AML-193 (cell line): ENCODE measurements around the gene LRP5.
A peak's percentile ranks its signal among the peaks of the same experiment; 100 is the strongest.

ENCODE experiments used
- DNase-seq, 2 experiments: peaks; one replicate each; lab custom pipeline; 2025; lab: John Stamatoyannopoulos, UW

The LRP5 gene

DNA sequence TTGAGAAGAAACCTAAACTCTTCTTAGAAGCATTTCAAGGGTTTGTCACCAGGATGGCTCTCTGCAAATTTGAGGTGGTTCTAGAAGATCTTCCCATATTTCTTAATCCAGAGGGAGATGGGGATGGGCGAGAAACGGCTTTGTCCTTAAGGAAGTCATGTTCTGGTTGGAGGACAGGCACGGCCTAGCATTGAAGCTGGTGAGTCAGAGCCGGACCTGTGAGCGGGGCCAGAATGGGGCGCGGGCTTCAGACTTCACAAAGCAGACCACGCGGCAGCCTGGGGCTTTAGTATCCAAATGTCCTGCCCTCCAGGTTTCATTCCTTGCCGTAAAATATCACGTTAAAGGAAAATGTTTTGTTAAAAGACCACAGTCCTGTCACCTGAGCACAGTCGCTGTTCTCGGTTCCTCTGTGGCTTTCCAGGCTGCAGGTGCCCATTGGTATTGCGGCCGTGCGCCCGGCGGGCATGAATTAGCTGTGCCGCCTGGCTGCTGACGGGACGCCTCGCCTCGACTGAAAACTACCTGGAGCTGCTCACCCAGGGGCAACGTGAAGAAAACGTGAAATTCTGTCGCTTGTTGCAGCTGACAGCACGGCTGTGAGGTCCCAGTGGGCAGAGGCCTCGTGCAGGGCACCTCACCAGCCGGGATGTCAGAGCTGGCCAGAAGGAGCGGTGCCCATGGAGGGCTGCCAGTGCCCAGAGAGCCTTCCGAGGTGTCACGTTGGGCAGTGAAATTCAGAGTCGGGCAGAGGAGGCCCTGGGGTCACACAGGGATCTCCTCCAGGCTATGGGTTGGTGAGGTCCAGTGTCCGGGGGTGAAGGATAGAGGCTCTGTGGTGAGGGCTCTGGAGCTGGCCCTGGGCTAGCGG, 59.0 kb downstream of the LRP5 start:
- DNase-seq = no peak

DNA sequence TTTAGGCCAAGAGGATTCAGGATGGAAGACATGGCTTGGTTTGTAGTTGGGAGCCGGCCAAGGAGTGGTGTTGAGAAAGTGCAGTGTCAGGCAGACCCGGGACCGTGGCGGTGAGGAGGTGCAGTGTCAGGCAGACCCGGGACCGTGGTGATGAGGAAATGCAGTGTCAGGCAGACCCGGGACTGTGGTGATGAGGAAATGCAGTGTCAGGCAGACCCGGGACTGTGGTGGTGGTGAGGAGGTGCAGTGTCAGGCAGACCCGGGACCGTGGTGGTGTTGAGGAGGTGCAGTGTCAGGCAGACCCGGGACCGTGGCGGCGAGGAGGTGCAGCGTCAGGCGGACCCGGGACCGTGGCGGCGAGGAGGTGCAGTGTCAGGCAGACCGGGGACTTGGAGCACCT, 59.7 kb downstream of the LRP5 start:
- no peak for DNase-seq

DNA sequence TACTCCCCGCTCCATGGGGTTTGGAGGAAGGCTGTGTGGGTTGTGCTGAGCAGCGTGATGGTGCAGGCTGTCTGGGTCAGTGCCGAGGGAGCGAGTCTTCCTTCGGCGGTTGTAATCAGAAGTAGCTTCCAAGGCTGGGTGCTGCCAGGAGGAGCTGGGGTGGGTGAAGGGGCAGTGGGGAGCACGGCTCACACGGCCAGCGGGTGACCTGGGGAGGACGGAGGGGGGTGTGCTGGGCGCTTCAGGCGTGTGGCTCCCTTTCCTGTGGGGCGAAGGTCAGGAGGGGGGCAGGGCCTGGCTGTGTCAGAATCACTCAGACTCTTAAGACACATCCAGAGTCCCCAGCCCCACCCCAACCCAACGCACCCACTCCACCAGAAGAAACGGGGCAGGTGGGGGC, 60.2 kb downstream of the LRP5 start:
- no peak for DNase-seq

DNA sequence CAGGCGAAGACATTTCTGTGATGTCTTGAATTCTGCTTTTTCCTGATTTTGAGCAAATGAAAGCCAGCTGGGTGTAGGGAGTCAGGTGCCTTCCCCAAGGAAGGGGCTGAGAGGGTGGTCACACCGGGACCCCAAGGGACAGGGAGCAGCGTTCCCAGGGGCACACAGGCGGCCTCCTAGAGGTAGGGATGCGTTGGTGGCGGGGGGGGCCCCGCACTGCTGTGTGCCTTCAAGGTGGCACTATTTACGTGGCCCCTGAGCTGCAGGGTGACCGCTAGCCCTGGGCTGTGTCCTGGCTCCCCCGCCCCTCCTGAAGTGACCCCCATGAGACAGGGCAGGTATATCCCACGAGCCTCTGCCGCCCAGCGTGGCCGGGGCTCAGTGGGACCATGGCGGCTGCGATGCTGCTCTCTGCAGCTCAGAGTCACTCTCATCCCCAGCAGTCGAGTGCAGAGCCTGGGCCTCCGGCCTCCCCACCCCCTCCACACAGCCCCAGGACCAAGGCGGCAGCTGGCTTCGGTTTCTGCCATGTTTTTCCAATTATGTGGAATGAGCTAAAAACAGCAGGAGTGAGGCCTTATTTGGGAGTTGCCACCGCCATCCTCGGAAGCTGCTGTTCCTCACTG, 60.9 kb downstream of the LRP5 start:
- no peak for DNase-seq

DNA sequence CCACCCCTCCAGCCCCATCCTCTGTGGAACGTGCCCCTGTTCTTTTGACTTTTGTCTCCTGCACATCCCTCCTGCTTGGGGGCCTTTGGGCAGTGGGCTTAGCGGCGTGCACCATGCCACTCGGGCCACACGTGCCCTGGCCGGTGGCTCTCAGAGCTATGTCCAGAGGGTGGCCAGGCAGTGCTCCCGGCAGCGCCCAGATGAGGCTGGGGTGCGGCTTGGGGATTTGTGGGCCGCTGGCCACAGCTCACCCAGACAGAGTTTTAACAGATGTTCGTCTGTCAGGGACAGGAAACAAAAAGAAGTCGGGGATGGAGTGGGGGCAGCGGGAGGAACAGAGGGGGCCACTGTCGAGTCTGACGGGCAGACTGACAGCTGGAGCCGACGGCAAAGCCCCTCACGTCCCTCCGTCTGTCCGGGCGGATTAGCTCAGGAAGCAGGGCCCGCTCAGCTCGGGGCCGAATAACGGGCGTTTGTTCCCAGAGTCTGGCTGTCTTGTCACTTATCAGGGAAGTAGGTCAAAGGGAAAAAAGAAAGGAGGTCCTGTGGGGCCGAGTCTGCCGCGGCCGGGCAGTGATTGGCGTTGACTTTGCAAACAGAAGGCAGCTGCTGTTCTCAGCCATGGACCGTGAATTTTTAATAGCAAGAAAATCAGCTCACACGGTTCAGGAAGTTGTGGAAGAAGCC, 61.6 kb downstream of the LRP5 start:
- DNase-seq = no peak

DNA sequence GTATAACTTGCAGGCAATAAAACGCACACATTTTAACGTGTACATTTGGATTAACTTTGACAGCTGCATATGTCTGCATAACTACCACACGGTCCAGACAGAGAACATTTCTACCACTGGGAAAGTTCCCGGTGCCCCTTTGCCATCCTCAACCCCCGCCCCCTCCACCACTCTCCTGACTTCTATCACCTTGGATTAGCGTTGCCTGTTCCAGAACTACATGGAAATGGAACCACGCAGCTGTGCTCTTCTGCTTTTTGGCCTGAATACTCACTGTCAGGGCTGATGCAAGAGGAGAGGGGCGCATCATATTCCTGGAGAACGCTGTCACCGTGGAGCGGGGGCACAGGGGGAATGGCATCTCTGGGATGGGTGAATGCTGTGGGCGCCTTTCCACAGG, 62.1 kb downstream of the LRP5 start:
- DNase-seq = no peak

DNA sequence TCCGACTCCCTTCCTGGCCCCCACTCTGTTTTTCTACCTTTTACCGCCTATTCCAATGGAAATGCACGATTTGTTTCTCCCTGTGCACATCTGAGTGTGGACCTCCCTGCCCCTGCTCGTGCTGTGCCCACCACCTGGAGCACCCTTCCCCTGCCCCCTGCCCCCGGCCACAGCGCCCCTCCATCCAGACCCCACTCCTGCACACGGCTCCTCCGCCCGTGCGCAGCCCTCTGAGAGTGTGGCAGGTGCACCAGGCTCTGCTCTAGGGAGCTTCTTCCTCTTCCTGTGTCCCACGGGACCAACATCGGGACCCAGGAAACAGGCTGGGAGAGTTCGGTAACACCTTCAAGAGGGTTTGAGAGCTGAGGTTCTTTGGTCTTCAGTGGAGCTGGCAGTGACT, 62.9 kb downstream of the LRP5 start:
- DNase-seq = no peak

DNA sequence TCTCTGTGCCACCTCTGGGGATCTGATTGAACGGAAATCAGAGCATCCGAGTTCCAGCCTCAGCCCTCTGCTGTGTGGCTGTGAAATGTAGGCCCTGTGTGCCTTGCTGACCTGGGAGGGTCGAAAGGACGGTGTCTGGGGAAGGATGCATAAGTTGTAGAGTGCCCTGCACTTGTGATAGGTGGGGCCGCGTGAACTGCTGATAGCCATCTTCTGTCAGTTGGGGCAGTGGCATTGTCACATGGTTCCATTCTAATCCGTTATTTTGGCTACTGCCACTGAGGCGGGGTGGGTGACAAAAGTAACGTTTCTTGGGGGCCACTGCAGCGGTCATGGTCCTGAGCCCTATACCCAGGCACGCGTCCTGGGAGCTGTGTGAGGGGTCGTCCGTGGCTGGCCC, 63.4 kb downstream of the LRP5 start:
- DNase-seq = no peak

DNA sequence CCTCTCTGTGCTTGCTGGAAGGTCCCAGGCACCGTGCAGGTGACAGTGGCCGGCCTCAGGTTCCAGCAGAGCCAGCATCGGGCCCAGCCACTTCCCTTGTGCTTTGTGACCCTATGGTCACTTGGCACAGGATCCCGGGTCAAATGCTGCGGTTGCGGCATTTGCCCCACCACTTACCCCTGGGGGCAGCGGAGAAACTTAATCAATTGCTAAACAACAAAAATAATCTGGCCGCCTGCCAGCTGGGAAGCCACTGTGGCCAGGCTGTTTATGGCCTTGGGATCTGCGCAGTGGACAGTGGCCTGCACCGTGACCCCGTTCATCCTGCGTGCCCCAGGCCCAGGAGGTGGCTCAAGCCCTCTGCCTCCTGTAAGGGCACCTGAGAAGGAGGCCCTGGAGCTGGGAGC, 65.0 kb downstream of the LRP5 start:
- no peak for DNase-seq

DNA sequence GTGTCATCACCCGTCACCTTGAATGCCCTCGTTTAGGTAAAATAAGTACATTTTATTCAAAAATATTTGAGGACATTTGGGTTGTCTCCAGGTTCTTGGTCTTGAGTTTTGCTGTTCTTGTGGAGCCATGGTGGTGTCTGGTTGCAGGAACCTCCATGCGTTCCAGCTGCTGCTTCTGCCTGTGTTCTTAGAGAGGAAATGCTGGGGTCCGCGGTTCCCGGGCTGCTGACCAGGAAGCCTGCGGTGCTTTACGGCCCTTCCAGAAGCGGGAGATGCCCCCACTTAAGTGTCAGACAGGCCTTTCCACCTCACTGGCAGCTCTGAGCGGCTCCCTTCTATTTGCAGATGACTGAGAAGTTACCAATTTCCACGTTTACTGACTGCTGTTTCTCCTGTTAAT, 66.8 kb downstream of the LRP5 start:
- no peak for DNase-seq

DNA sequence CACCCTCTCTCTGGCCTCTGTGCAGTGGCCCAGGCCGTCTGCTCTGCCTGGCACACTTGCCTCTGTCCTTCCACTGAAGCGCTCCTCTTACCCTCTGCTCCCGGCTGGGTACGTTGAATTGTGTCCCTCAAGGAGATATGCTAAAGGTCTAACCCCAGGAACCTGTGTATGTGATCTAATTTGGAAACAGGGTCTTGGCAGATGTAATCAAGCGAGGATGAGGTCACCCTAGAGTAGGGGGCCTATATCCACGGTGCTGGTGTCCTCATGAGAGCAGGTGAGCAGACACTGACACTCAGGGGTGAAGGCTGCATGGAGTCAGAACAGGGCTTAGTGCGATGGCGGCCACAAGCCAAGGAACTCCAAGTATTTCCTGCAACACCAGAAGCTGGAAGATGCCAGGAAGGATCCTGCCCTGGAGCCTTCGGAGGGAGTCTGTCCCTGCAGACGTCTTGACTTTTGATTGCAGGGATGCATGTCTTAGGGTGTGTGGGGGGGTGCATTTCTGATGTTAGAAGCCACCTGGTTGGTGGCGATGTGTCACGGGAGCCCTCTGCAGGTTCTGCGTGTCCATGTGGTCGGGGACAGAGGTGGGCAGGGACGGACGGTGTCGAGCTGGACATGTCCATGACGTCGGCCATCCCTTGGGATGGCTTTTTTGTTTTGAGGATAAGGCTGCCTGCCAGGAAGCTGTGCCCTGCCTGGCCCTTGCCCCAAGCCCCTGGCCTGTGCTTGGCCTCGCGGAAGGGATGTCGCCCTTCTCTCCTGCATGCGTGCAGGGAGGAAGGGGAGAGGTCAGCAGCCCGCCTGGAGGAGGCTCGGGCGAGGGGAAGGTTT, 68.6 kb downstream of the LRP5 start:
- DNase-seq = no peak

DNA sequence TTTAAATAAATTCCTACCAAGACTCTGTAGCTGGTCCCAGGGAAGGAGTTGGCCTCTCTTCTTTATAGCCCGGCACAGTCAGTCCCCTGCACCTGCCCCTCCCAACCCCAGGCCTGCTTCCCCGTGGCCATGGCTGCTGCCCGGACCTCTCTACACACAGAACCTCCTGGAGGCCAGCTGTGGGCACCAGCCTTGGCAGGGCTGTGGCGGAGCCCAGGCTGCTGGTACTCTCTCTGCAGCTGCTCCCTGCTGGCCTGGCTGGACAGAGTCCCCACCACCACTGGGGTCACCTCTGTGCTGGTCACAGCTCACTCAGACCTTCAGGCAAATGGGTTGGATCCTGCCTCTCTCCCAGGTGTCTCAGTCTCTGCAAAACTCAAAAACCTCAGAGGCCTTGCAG, 69.3 kb downstream of the LRP5 start:
- no peak for DNase-seq

DNA sequence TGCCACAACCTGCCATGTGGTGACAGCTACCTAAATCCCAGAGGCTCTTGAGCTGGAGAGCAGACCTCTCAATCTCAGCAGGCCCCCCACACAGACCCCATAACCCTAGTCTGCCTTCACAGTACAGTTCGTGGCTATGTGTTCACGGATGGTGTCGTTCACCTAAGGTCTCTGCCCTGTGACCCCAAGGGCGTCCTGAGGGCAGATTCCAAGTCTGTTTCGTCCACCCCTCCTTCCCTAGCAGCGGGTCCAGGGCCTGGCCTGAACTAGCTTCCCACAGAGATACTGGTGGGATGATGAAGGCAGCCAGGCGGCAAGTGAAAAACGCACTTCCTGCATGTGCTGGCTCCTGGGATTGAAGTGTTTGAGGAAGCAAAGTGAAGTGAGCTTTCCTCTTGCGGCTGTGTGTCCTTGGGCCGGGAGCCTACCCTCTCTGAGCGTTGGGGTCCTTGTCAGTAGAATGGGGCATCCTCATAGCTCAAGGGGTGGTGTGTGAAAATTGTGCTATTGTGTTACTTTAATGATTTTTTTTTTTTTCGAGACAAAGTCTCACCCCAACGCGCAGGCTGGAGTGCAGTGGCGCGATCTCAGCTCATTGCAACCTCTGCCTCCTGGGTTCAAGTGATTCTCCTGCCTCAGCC, 70.1 kb downstream of the LRP5 start:
- no peak for DNase-seq

DNA sequence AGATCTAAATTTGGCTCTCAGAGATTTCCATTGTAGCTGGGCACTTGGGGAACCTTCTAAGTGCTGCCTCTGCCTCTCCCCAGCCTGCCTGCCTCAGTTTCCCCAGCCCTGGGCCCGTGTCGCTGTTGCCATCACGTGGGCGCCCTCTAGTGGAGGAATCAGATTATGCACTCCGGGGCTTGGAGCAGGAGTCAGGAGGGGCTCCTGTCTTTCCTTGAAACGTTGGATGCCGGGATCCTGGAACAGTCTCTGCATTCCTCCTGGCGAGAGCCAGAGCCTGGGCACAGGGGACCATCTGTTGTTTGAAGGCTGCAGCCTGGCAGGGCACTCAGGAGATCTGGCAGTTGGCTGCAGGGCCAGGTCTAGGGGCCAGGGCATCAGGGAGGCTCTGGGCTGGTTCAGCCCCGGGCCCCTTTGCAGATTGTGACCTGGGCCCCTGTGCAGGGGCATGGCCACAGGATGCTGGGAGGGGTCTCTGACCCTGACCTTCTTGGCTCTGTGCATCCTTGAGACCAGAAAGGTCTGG, 71.6 kb downstream of the LRP5 start:
- DNase-seq = peak in 1 of 2 experiments; percentile 2

DNA sequence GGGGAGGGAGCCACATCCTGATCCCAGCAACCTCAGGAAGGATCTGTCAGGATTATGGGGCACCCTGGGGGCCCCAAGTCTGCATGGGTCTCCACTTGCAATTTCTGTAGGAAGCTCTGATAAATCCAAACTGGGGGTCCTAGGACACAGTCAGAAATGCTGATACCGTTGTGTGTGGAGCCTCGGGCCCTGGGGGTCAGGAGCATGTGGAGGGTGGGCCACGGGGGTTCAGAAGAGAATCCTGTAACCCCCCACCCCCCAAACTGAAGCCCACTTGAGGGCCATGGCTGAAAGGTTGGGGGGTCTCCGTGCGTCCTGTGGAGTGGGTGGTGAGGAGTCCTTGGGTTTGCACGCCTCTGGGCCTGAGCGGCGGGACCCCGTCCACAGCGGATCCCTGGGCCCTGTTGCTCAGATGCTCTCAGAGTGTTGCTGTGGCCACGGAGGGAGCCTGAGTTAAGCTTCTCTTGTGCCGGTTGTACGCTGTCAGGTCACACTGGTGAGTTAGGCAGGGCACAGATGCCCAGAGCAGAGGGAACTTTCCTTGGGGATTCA, 72.2 kb downstream of the LRP5 start:
- no peak for DNase-seq

DNA sequence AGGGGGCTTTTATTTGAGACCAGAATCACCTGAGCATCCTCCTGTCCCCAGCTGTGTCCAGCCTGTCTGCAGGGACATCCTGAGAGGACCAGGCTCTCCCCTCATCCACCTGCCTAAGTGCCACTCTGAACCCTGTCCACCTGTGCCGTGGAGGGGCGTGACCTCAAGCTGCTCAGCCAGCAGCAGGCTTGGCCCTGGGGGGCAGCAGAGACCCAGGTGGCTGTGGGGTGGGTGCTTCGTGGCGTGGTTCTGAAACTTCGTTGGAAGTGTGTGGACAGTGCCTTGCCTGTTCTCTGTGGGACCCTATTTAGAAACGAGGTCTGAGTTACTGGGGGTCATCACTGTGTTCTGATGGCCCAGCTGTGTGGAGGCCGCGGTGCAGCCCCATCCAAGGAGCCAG, 72.7 kb downstream of the LRP5 start:
- DNase-seq = no peak

DNA sequence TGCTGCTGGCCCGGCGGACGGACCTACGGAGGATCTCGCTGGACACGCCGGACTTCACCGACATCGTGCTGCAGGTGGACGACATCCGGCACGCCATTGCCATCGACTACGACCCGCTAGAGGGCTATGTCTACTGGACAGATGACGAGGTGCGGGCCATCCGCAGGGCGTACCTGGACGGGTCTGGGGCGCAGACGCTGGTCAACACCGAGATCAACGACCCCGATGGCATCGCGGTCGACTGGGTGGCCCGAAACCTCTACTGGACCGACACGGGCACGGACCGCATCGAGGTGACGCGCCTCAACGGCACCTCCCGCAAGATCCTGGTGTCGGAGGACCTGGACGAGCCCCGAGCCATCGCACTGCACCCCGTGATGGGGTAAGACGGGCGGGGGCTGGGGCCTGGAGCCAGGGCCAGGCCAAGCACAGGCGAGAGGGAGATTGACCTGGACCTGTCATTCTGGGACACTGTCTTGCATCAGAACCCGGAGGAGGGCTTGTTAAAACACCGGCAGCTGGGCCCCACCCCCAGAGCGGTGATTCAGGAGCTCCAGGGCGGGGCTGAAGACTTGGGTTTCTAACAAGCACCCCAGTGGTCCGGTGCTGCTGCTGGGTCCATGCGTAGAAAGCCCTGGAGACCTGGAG, 74.1 kb downstream of the LRP5 start:
- no peak for DNase-seq

DNA sequence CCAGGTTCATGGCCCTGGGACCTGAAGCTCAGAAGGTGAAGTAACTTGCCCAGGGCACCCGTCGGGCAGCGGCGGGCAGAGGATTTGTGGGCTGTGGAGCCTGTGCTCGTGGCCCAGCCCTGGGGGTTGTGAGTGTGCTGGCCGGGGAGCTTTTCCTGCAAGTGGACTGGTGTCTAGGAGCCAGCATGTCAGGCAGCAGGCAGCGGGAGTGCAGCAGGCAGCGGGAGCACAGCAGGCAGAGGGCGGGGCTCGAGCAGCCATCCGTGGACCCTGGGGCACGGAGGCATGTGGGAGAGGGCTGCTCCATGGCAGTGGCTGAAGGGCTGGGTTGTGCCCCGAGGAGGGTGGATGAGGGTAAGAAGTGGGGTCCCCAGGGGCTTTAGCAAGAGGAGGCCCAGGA, 75.4 kb downstream of the LRP5 start:
- no peak for DNase-seq

DNA sequence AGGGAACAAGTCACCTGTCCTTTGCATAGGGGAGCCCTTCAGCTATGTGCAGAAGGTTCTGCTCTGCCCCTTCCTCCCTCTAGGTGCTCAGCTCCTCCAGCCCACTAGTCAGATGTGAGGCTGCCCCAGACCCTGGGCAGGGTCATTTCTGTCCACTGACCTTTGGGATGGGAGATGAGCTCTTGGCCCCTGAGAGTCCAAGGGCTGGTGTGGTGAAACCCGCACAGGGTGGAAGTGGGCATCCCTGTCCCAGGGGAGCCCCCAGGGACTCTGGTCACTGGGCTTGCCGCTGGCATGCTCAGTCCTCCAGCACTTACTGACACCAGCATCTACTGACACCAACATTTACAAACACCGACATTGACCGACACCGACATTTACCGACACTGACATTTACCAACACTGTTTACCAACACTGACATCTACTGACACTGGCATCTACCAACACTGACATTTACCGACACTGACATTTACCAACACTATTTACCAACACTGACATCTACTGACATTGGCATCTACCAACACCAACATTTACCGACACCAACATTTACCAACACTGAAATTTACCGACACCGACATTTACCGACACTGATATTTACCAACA, 76.3 kb downstream of the LRP5 start:
- no peak for DNase-seq

DNA sequence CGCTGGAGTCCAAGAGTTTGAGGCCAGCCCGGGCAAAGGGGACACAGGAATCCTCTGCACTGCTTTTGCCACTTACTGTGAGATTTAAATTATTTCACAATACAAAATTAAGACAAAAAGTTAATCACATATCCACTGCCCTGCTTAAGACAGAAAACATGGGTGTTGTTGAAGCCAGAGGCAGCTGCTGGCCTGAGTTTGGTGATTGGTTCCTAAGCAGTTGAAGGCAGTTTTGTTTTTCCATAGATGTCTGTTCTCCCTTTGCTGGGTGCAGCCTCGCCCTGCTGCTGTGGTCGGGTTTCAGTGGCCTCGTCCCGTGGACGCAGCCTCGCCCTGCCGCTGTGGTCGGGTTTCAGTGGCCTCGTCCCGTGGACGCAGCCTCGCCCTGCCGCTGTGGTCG, 77.9 kb downstream of the LRP5 start:
- DNase-seq = no peak
